Measurements from ENCODE around the gene IRF2BP1. TPM values are rescaled to one million over a fixed set of nuclear protein-coding genes. Genes with fewer than 3 reads are reported as not detected.

The IRF2BP1 gene
- polyA plus RNA-seq, 2 of the 4 experiments (the other 2 are of a cell fraction) = 10.9 to 23.1 TPM

Other genes starting within 250 kb of the IRF2BP1 start
- gene EML2, start 246.7 kb downstream of the IRF2BP1 start, polyA plus RNA-seq (2011; rRNA removed) = 19.9 and 22.7 TPM in 2 replicates
- 25.9 to 30.6 TPM (median 29.0 TPM) in 3 replicates for gene EML2, start 246.7 kb downstream of the IRF2BP1 start, polyA plus RNA-seq (2017; fragmentation: RNase III; extraction: RNeasy Plus Mini Kit Qiagen cat#74134 plus additional on column Dnase treatment)
- gene GIPR, start 217.9 kb downstream of the IRF2BP1 start, polyA plus RNA-seq (2011; rRNA removed) = 0.83 and 1.2 TPM in 2 replicates
- gene GIPR, start 217.9 kb downstream of the IRF2BP1 start, polyA plus RNA-seq (2017; fragmentation: RNase III; extraction: RNeasy Plus Mini Kit Qiagen cat#74134 plus additional on column Dnase treatment) = 0.96 to 1.6 TPM (median 1.4 TPM) in 3 replicates
- gene SNRPD2, start 194.2 kb downstream of the IRF2BP1 start, polyA plus RNA-seq (2011; rRNA removed) = 974 and 1,002 TPM in 2 replicates
- gene SNRPD2, start 194.2 kb downstream of the IRF2BP1 start, polyA plus RNA-seq (2017; fragmentation: RNase III; extraction: RNeasy Plus Mini Kit Qiagen cat#74134 plus additional on column Dnase treatment) = 785 to 834 TPM (median 811 TPM) in 3 replicates
- 9.4 and 10.3 TPM in 2 replicates for gene QPCTL, start 193.5 kb downstream of the IRF2BP1 start, polyA plus RNA-seq (2011; rRNA removed)
- gene QPCTL, start 193.5 kb downstream of the IRF2BP1 start, polyA plus RNA-seq (2017; fragmentation: RNase III; extraction: RNeasy Plus Mini Kit Qiagen cat#74134 plus additional on column Dnase treatment) = 6.7 to 10.4 TPM (median 8.4 TPM) in 3 replicates
- 4.9 and 6.9 TPM in 2 replicates for gene FBXO46, start 155.2 kb downstream of the IRF2BP1 start, polyA plus RNA-seq (2011; rRNA removed)
- gene FBXO46, start 155.2 kb downstream of the IRF2BP1 start, polyA plus RNA-seq (2017; fragmentation: RNase III; extraction: RNeasy Plus Mini Kit Qiagen cat#74134 plus additional on column Dnase treatment) = 10.9 to 12.7 TPM (median 11.5 TPM) in 3 replicates
- 0.05 TPM in 1 of 2 replicates, not detected in the other for gene MEIOSIN, start 152.7 kb downstream of the IRF2BP1 start, polyA plus RNA-seq (2011; rRNA removed)
- 0.04 TPM in 1 of 3 replicates, not detected in the others for gene MEIOSIN, start 152.7 kb downstream of the IRF2BP1 start, polyA plus RNA-seq (2017; fragmentation: RNase III; extraction: RNeasy Plus Mini Kit Qiagen cat#74134 plus additional on column Dnase treatment)
- gene SIX5, start 116.9 kb downstream of the IRF2BP1 start, polyA plus RNA-seq (2011; rRNA removed) = 8.9 and 10.0 TPM in 2 replicates
- gene SIX5, start 116.9 kb downstream of the IRF2BP1 start, polyA plus RNA-seq (2017; fragmentation: RNase III; extraction: RNeasy Plus Mini Kit Qiagen cat#74134 plus additional on column Dnase treatment) = 19.6 to 24.7 TPM (median 24.7 TPM) in 3 replicates
- 12.5 and 21.6 TPM in 2 replicates for gene DMPK, start 103.7 kb downstream of the IRF2BP1 start, polyA plus RNA-seq (2011; rRNA removed)
- gene DMPK, start 103.7 kb downstream of the IRF2BP1 start, polyA plus RNA-seq (2017; fragmentation: RNase III; extraction: RNeasy Plus Mini Kit Qiagen cat#74134 plus additional on column Dnase treatment) = 46.3 to 57.5 TPM (median 56.6 TPM) in 3 replicates
- 17.1 and 17.5 TPM in 2 replicates for gene DMWD, start 93.3 kb downstream of the IRF2BP1 start, polyA plus RNA-seq (2011; rRNA removed)
- 29.9 to 31.3 TPM (median 29.9 TPM) in 3 replicates for gene DMWD, start 93.3 kb downstream of the IRF2BP1 start, polyA plus RNA-seq (2017; fragmentation: RNase III; extraction: RNeasy Plus Mini Kit Qiagen cat#74134 plus additional on column Dnase treatment)
- 0.04 TPM in 1 of 2 replicates, not detected in the other for gene RSPH6A, start 70.8 kb downstream of the IRF2BP1 start, polyA plus RNA-seq (2011; rRNA removed)
- 0.04 TPM in 1 of 3 replicates, not detected in the others for gene RSPH6A, start 70.8 kb downstream of the IRF2BP1 start, polyA plus RNA-seq (2017; fragmentation: RNase III; extraction: RNeasy Plus Mini Kit Qiagen cat#74134 plus additional on column Dnase treatment)
- gene SYMPK, start 23.0 kb downstream of the IRF2BP1 start, polyA plus RNA-seq (2011; rRNA removed) = 92.6 and 105 TPM in 2 replicates
- gene SYMPK, start 23.0 kb downstream of the IRF2BP1 start, polyA plus RNA-seq (2017; fragmentation: RNase III; extraction: RNeasy Plus Mini Kit Qiagen cat#74134 plus additional on column Dnase treatment) = 57.8 to 61.9 TPM (median 58.1 TPM) in 3 replicates
- gene FOXA3, start 21.8 kb downstream of the IRF2BP1 start, polyA plus RNA-seq (2011; rRNA removed) = 5.3 and 6.5 TPM in 2 replicates
- 1.2 to 1.6 TPM (median 1.3 TPM) in 3 replicates for gene FOXA3, start 21.8 kb downstream of the IRF2BP1 start, polyA plus RNA-seq (2017; fragmentation: RNase III; extraction: RNeasy Plus Mini Kit Qiagen cat#74134 plus additional on column Dnase treatment)
- 2.1 and 3.4 TPM in 2 replicates for gene MYPOP, start 16.5 kb upstream of the IRF2BP1 start, polyA plus RNA-seq (2011; rRNA removed)
- 7.9 to 10.6 TPM (median 10.5 TPM) in 3 replicates for gene MYPOP, start 16.5 kb upstream of the IRF2BP1 start, polyA plus RNA-seq (2017; fragmentation: RNase III; extraction: RNeasy Plus Mini Kit Qiagen cat#74134 plus additional on column Dnase treatment)
- gene NANOS2, start 28.6 kb upstream of the IRF2BP1 start, polyA plus RNA-seq (2011; rRNA removed) = not detected in 2 replicates
- gene NANOS2, start 28.6 kb upstream of the IRF2BP1 start, polyA plus RNA-seq (2017; fragmentation: RNase III; extraction: RNeasy Plus Mini Kit Qiagen cat#74134 plus additional on column Dnase treatment) = not detected in 3 replicates
- gene NOVA2, start 87.7 kb upstream of the IRF2BP1 start, polyA plus RNA-seq (2011; rRNA removed) = 0.06 and 0.17 TPM in 2 replicates
- 0.13 to 0.30 TPM (median 0.24 TPM) in 3 replicates for gene NOVA2, start 87.7 kb upstream of the IRF2BP1 start, polyA plus RNA-seq (2017; fragmentation: RNase III; extraction: RNeasy Plus Mini Kit Qiagen cat#74134 plus additional on column Dnase treatment)
- gene CCDC61, start 109.3 kb upstream of the IRF2BP1 start, polyA plus RNA-seq (2011; rRNA removed) = 3.2 and 4.1 TPM in 2 replicates
- 6.9 to 9.0 TPM (median 8.2 TPM) in 3 replicates for gene CCDC61, start 109.3 kb upstream of the IRF2BP1 start, polyA plus RNA-seq (2017; fragmentation: RNase III; extraction: RNeasy Plus Mini Kit Qiagen cat#74134 plus additional on column Dnase treatment)
- not detected in 2 replicates for gene PGLYRP1, start 136.9 kb upstream of the IRF2BP1 start, polyA plus RNA-seq (2011; rRNA removed)
- gene PGLYRP1, start 136.9 kb upstream of the IRF2BP1 start, polyA plus RNA-seq (2017; fragmentation: RNase III; extraction: RNeasy Plus Mini Kit Qiagen cat#74134 plus additional on column Dnase treatment) = not detected in 3 replicates
- 1.7 and 2.4 TPM in 2 replicates for gene IGFL4, start 154.9 kb upstream of the IRF2BP1 start, polyA plus RNA-seq (2011; rRNA removed)
- gene IGFL4, start 154.9 kb upstream of the IRF2BP1 start, polyA plus RNA-seq (2017; fragmentation: RNase III; extraction: RNeasy Plus Mini Kit Qiagen cat#74134 plus additional on column Dnase treatment) = 1.3 to 3.1 TPM (median 2.8 TPM) in 3 replicates
- gene IGFL3, start 238.5 kb upstream of the IRF2BP1 start, polyA plus RNA-seq (2011; rRNA removed) = 0.16 TPM in 1 of 2 replicates, not detected in the other
- 0.44 to 1.1 TPM (median 0.66 TPM) in 3 replicates for gene IGFL3, start 238.5 kb upstream of the IRF2BP1 start, polyA plus RNA-seq (2017; fragmentation: RNase III; extraction: RNeasy Plus Mini Kit Qiagen cat#74134 plus additional on column Dnase treatment)

Measured in A549 (cell line).